Activated CD8-positive, alpha-beta memory T cell treated with anti-CD3 and anti-CD28 coated beads, Interleukin-2, amount 10 ng/mL, durations not matched to agents 7 days and 5 days (primary cell): ENCODE data around the gene MT1M. TPM values are rescaled to one million over a fixed set of nuclear protein-coding genes. Genes with fewer than 3 reads are reported as not detected.
A peak's percentile ranks its signal among the peaks of the same experiment; 100 is the strongest.

Experiments
- ATAC-seq: fragments of 150-1000 bp; cut with Tn5 transposase; one replicate; pipeline ENCODE4 v1.10.0; 2021; ENCODE audit warnings: moderate library complexity
- CTCF ChIA-PET: fragments of 350-600 bp; sonication (Branson Sonifier 250); formaldehyde crosslinking; loops from one replicate; lab custom pipeline; 2021; ENCODE audit warnings: antibody characterized with exemption; lab: Charles Lee
- DNase-seq: peaks from one replicate; pipeline ENCODE4 v3.0.0-alpha.2; 2020
- H3K27ac Mint-ChIP-seq: one replicate; pipeline ENCODE4 v1.8.0; 2021; ENCODE audit warnings: mild to moderate bottlenecking, mixed read lengths
- H3K27me3 Mint-ChIP-seq: one replicate; pipeline ENCODE4 v1.8.0; 2021; ENCODE audit warnings: mixed read lengths
- H3K36me3 Mint-ChIP-seq: one replicate; pipeline ENCODE4 v1.8.0; 2021; ENCODE audit warnings: mild to moderate bottlenecking, mixed read lengths
- H3K4me1 Mint-ChIP-seq: one replicate; pipeline ENCODE4 v1.8.0; 2021; ENCODE audit warnings: mixed read lengths
- H3K4me3 Mint-ChIP-seq: one replicate; pipeline ENCODE4 v1.8.0; 2021; ENCODE audit warnings: mild to moderate bottlenecking, moderate library complexity, mixed read lengths
- H3K9me3 Mint-ChIP-seq: one replicate; pipeline ENCODE4 v1.8.0; 2022; ENCODE audit warnings: low read depth, mixed read lengths
- total RNA-seq, 2 experiments: library from RNA; stranded (reverse); gene quantifications; one replicate each; pipeline ENCODE4 v1.2.3, GENCODE V29; 2021

MT1M gene
- total RNA-seq, 2 experiments from 2014 or later = not detected

- Mint-ChIP-seq H3K4me1 (peaks cover 37% of the 10 kb centered on the region), H3K4me3 (peak overlapping the region; percentile 45), H3K27ac (peak overlapping the region; percentile 28), H3K9me3 (no peaks in the 10 kb centered on the region), H3K36me3 (no peaks in the 10 kb centered on the region), H3K27me3 (peaks cover 97% of the 10 kb centered on the region)
- DNase-seq = no peak
- CTCF ChIA-PET = no interaction called here
- ATAC-seq = peak; percentile 20
These were observed 3.0 kb downstream of the MT1M start for GRCh38 chr16:56635441-56635967.

- Mint-ChIP-seq H3K36me3 (no peaks in the 10 kb centered on the region), H3K27ac (no peak overlapping the region), H3K9me3 (no peaks in the 10 kb centered on the region), H3K4me1 (peaks cover 32% of the 10 kb centered on the region), H3K4me3 (no peak overlapping the region), H3K27me3 (peaks cover 94% of the 10 kb centered on the region)
- ATAC-seq = no peak
- DNase-seq = no peak
- CTCF ChIA-PET = interaction anchor here (1.0 to 1.5 kb wide), 2 partner anchors 11 to 36 kb away, joined by 3 to 4 read pairs; partner anchors contain the start of gene MT1E
These were observed 4.4 kb downstream of the MT1M start for GRCh38 chr16:56636616-56637413.

DNA sequence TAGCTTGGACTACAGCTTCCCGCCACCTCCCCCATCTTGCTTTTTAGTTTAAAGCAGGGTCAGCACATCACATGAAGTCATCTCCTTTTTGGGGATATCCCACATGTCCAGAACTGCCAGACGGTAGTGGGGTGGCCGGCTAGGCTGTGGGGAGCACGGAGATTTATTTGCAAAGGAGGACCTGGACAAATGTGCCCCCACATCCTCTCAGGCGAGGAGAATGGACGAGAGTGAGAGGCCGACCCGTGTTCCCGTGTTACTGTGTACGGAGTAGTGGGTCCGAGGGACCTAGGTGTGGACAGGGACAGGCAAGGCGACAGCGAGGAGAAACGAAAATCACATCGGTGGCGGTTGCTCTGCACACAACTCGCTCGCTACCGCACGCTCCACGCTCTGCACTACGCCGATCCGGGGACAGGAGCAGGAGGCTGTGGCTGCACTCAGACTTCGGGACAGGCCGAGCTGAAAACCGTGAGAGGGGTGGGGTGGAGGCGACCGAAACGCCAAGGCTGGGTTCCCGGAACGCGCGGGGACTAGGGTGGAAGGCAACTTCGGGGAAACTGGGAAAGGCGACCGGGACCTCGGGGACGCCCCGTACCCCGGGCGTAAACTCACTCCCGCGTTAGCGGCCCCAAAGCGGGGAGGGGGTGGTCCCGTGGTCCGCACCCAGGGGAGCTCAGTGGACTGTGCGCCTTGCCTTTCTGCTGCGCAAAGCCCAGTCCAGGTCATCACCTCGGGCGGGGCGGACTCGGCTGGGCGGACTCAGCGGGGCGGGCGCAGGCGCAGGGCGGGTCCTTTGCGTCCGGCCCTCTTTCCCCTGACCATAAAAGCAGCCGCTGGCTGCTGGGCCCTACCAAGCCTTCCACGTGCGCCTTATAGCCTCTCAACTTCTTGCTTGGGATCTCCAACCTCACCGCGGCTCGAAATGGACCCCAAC is 5.6 kb downstream of the MT1M start, which contains the start of gene MT1A:
MT1A (plus strand) TSS at position 853 of the 937 bp plus-strand sequence; CDS start at position 926, 73 bp downstream.
- CTCF ChIA-PET = interaction anchor here (0.8 to 1.5 kb wide), 4 partner anchors 12 to 64 kb away, joined by 3 to 4 read pairs (median 3); partner anchors contain the start of gene MT1E
- peaks cover 37% of the 10 kb centered on the region for H3K4me1 Mint-ChIP-seq

DNA sequence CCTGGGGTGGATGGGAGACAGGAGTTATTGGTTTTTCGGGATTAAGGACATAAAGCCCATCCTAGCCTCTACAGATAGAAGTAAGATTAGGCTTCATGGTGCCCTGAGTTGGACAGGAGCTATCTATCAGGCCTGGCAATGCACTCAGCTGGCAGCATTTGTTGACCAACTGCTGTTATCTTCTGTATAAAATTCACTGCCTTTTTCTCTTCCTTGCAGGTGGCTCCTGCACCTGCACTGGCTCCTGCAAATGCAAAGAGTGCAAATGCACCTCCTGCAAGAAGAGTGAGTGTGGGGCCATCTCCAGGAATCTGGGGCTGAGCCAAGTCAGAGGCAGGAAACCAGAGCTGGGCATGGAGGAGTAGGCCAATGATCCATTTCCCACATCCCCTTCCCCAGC is 6.6 kb downstream of the MT1M start:
- Mint-ChIP-seq H3K4me1 (peaks cover 44% of the 10 kb centered on the region), H3K27me3 (peaks cover 84% of the 10 kb centered on the region), H3K27ac (no peak overlapping the region), H3K4me3 (no peak overlapping the region), H3K36me3 (no peaks in the 10 kb centered on the region), H3K9me3 (no peaks in the 10 kb centered on the region)
- DNase-seq = no peak
- CTCF ChIA-PET = interaction anchor here (0.9 to 1.4 kb wide), 3 partner anchors 13 to 62 kb away, joined by 3 to 5 read pairs (median 3); partner anchors contain the start of gene MT1E
- no peak for ATAC-seq

More for the DNA sequence above, 5.6 kb downstream of the MT1M start, which contains the start of gene MT1A:
- Mint-ChIP-seq H3K27me3 (peaks cover 92% of the 10 kb centered on the region), H3K27ac (no peak within 1 kb of the TSS), H3K4me3 (peak within 1 kb of the TSS; percentile 63), H3K36me3 (no peaks in the 10 kb centered on the region), H3K9me3 (no peaks in the 10 kb centered on the region)
- DNase-seq (no peak), ATAC-seq (peak; percentile 59)

DNA sequence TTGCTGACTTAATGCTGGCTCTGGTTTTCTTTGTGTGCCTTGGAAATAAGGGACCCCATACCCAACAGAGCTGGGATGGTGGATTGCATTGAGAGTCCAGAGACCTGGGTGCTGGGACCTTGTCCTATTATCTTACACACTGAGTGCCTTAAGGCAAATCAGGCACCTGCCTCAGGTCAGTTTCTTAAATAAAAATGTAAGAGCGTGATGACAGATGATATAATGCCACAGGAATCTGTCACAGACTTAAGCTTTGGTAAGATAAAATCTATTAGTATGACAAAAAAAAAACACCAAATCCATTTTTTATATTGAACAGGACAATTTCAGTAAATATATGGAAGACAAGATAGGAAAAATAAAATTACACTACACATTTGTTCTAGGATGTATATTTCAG is 7.6 kb downstream of the MT1M start:
- CTCF ChIA-PET = interaction anchor here (1.2 to 4.7 kb wide), 3 partner anchors 14 to 61 kb away, joined by 3 to 38 read pairs (median 4); partner anchors contain the start of gene MT1E
- Mint-ChIP-seq H3K27me3 (peaks cover 77% of the 10 kb centered on the region), H3K4me1 (peaks cover 41% of the 10 kb centered on the region), H3K36me3 (no peaks in the 10 kb centered on the region), H3K9me3 (no peaks in the 10 kb centered on the region), H3K27ac (no peak overlapping the region), H3K4me3 (no peak overlapping the region)
- DNase-seq = no peak
- ATAC-seq = no peak

DNA sequence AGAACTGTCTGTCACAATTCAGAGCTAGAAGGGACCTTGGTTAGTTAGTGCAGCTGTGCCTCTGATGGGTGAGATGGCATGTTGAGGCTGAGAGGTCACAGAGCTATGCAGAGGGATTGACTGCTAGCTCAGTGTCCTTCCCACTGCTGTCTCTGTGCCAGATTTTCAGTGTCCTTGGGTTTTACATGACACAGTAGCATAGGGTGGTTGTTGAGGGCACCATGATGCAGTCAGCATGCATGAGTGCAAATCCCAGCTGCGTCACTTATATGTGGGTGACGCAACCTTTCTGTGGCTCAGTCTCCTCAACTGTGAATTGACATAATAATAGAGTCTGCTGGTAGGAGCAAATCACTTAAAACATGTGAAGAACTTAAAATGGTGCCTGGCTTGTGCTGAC is 8.7 kb downstream of the MT1M start:
- H3K27ac Mint-ChIP-seq = no peak overlapping the region
- H3K9me3 Mint-ChIP-seq = no peaks in the 10 kb centered on the region
- H3K4me1 Mint-ChIP-seq = peaks cover 33% of the 10 kb centered on the region
- CTCF ChIA-PET = interaction anchor here (0.6 to 4.7 kb wide), 6 partner anchors 11 to 107 kb away, joined by 3 to 38 read pairs (median 4); partner anchors contain the start of genes MT1E and MT1H
- peaks cover 72% of the 10 kb centered on the region for H3K27me3 Mint-ChIP-seq
- no peaks in the 10 kb centered on the region for H3K36me3 Mint-ChIP-seq
- DNase-seq = no peak
- H3K4me3 Mint-ChIP-seq = no peak overlapping the region
- no peak for ATAC-seq

DNA sequence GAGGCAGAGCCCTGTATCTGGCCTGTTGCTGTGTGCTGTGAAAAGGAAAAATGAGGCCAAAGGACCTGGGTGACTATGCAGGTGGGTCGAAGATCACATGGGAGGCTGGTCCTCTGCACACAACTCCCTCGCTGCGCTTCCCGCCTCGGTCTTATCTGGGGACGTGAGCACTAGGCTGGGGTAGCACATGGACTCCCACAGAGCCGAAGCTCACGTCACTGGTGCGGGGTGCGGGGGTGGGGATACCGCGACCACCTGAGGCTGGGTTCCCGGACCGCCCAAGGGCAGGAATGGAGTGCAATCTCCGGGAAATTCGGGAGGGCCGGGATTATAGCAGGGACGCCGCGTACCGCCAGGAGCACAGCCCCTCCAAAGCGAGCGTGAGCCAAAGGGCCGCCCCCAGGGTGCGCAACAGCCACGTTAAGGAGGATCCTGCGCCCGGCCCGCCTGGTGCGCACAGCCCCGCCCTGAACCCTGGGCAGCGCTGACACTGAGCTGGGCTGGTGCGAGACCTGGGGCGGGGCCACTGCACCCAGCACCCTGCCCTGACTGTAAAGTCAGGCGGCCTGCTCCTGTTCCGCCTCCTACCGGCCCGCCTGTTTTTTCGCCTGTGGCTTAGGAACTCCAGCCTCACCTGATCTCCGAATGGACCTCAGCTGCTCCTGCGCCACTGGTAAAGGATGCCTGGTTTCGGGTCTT is 10.8 kb downstream of the MT1M start:
- peak; percentile 91 for DNase-seq
- peak; percentile 100 for ATAC-seq
- peak overlapping the region; percentile 47 for H3K27ac Mint-ChIP-seq
- no peaks in the 10 kb centered on the region for H3K9me3 Mint-ChIP-seq
- no peaks in the 10 kb centered on the region for H3K36me3 Mint-ChIP-seq
- peaks cover 64% of the 10 kb centered on the region for H3K27me3 Mint-ChIP-seq
- H3K4me1 Mint-ChIP-seq = peaks cover 23% of the 10 kb centered on the region
- peak overlapping the region; percentile 60 for H3K4me3 Mint-ChIP-seq
- CTCF ChIA-PET = interaction anchor here (0.6 to 4.7 kb wide), 26 partner anchors 9 to 309 kb away, joined by 3 to 38 read pairs (median 4); partner anchors contain the start of genes BBS2, MT1E, MT1F and MT2A

DNA sequence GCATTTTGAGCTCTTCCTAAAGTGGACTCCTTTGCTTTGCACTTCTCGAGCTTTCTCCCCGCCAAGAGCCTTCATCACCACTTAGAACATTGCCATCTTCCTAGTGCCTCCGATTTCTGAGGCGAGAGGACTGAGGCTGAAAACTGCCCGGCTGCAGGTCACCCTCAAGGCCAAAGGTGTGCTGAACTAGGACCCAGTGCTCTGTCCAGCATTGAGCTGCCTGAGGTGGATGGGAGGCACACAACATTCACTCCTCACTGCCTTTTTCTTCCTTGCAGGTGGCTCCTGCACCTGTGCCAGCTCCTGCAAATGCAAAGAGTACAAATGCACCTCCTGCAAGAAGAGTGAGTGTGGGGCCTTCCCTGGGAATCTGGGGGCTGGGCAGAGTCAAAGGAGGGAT is 11.4 kb downstream of the MT1M start:
- no peaks in the 10 kb centered on the region for H3K36me3 Mint-ChIP-seq
- peaks cover 64% of the 10 kb centered on the region for H3K27me3 Mint-ChIP-seq
- DNase-seq = no peak
- peak overlapping the region; percentile 47 for H3K27ac Mint-ChIP-seq
- peaks cover 20% of the 10 kb centered on the region for H3K4me1 Mint-ChIP-seq
- ATAC-seq = no peak
- H3K9me3 Mint-ChIP-seq = no peaks in the 10 kb centered on the region
- CTCF ChIA-PET = interaction anchor here (0.6 to 4.7 kb wide), 26 partner anchors 9 to 308 kb away, joined by 3 to 38 read pairs (median 4); partner anchors contain the start of genes BBS2, MT1E, MT1F and MT2A
- H3K4me3 Mint-ChIP-seq = peak overlapping the region; percentile 60

DNA sequence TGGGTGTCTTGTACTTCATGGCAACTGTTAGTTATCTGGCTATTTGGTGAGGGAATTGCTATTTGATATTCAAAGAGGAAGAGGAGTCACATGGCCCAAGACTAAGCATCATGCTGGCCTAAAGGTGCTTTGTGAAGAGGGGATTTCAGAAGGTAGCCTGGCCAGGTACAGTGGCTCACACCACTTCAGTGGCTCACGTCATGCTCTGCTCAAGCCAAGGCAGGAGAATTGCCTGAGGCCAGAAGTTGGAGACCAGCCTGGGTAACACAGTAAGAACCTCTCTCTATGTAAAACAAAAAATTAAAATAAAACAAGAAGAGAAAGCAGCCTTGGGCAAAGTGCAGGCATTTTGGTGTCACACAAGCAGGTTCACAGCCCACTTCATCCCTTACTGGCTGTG is 12.9 kb downstream of the MT1M start:
- ATAC-seq = no peak

GRCh38 chr16:56645838-56646237 is 13.4 kb downstream of the MT1M start:
- H3K36me3 Mint-ChIP-seq = no peaks in the 10 kb centered on the region
- ATAC-seq (no peak), DNase-seq (no peak)
- peaks cover 20% of the 10 kb centered on the region for H3K4me1 Mint-ChIP-seq
- H3K27ac Mint-ChIP-seq = no peak overlapping the region
- CTCF ChIA-PET = interaction anchor here (1.8 kb wide), 1 partner anchor 17 kb away, joined by 5 read pairs; no protein-coding TSS in a partner anchor
- H3K27me3 Mint-ChIP-seq = peaks cover 54% of the 10 kb centered on the region
- H3K4me3 Mint-ChIP-seq = no peak overlapping the region
- H3K9me3 Mint-ChIP-seq = no peaks in the 10 kb centered on the region

More for the DNA sequence above, 12.9 kb downstream of the MT1M start:
- Mint-ChIP-seq H3K27me3 (peaks cover 59% of the 10 kb centered on the region), H3K9me3 (no peaks in the 10 kb centered on the region), H3K36me3 (no peaks in the 10 kb centered on the region), H3K4me3 (no peak overlapping the region), H3K4me1 (peaks cover 20% of the 10 kb centered on the region), H3K27ac (no peak overlapping the region)
- DNase-seq = no peak
- CTCF ChIA-PET = interaction anchor here (2.4 kb wide), 1 partner anchor 16 kb away, joined by 22 read pairs; no protein-coding TSS in a partner anchor

DNA sequence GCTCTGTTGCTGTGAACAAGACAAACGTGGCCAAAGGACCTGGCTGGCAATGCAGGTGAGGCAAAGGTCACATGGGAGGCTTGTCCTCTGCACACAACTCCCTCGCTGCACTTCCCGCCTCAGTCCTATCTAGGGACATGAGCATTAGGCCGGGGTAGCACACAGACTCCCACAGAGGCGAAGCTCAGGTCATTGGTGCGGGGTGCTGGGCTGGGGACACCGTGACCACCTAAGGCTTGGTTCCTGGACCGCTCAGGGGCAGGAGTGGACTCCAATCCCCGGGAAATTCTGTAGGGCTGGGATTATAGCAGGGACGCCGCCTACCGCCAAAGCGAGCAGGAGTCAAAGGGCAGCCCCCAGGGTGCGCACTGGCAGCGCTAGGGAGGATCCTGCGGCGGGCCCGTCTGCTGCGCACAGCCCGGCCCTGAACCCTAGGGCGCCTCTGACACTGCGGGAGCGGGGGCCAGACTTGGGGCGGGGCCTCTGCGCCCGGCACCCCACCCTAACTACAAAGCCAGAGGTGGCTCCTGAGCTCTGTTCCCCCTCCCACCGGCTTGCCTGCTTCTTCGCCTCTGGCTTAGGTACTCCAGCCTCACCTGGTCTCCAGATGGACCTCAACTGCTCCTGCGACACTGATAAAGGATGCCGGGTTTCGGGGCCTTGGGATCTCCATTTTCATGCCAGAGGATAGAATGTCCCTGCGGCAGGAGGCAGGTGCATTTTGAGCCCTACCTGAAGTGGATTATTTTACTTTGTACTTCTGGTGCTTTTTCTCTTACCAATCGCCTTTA is 15.4 kb downstream of the MT1M start:
- no peak overlapping the region for H3K4me3 Mint-ChIP-seq
- H3K4me1 Mint-ChIP-seq = peaks cover 11% of the 10 kb centered on the region
- H3K27me3 Mint-ChIP-seq = peaks cover 53% of the 10 kb centered on the region
- H3K9me3 Mint-ChIP-seq = no peaks in the 10 kb centered on the region
- CTCF ChIA-PET = no interaction called here
- no peak overlapping the region for H3K27ac Mint-ChIP-seq
- DNase-seq (no peak), ATAC-seq (no peak)
- no peaks in the 10 kb centered on the region for H3K36me3 Mint-ChIP-seq
